ENCODE data around the gene ADD1. TPM values are rescaled to one million over a fixed set of nuclear protein-coding genes. Genes with fewer than 3 reads are reported as not detected.
A peak's percentile ranks its signal among the peaks of the same experiment; 100 is the strongest.

Gene ADD1
- total and polyA plus RNA-seq, 4 donors = 98.3 to 351 (median 284) TPM

GRCh38 chr4:2825740-2826139 lies 17.9 kb upstream of the ADD1 start:
- no peak overlapping the region for H3K4me3 ChIP-seq (ENCODE audit: low read length in 2 of 2)
- no peaks in the 10 kb centered on the region for H3K4me1 ChIP-seq (ENCODE audit: control insufficient read depth in 1 of 2, insufficient read depth in 2 of 2, low read length in 2 of 2)
- whole genome bisulfite sequencing, 2 donors = 14 to 25% methylated on average over 13 of the region's 13 CpGs
- H3K36me3 ChIP-seq (ENCODE audit: control insufficient read depth in 1 of 2, insufficient read depth in 2 of 2, low read length in 1 of 2) = no peaks in the 10 kb centered on the region
- H3K27me3 ChIP-seq (ENCODE audit: control insufficient read depth in 1 of 2, insufficient read depth in 2 of 2, low read length in 1 of 2) = no peaks in the 10 kb centered on the region
- no peak overlapping the region for H3K27ac ChIP-seq (ENCODE audit: low read depth in 1 of 2, low read length in 2 of 2)
- ATAC-seq (ENCODE audit: low FRiP score) = no peak
- peak; percentile 30 to 80 for DNase-seq
- no peaks in the 10 kb centered on the region for H3K9me3 ChIP-seq (ENCODE audit: control insufficient read depth, low read length)
- intact Hi-C loops (cut with DNase I) = no loop called here

- peak; percentile 35 to 73 for DNase-seq
- Histone ChIP-seq H3K9me3 (ENCODE audit: control insufficient read depth, low read length) (no peaks in the 10 kb centered on the region), H3K4me1 (ENCODE audit: control insufficient read depth in 1 of 2, insufficient read depth in 2 of 2, low read length in 2 of 2) (no peaks in the 10 kb centered on the region), H3K36me3 (ENCODE audit: control insufficient read depth in 1 of 2, insufficient read depth in 2 of 2, low read length in 1 of 2) (no peaks in the 10 kb centered on the region), H3K27ac (ENCODE audit: low read depth in 1 of 2, low read length in 2 of 2) (no peak overlapping the region), H3K4me3 (ENCODE audit: low read length in 2 of 2) (no peak overlapping the region), H3K27me3 (ENCODE audit: control insufficient read depth in 1 of 2, insufficient read depth in 2 of 2, low read length in 1 of 2) (no peaks in the 10 kb centered on the region)
- no peak for ATAC-seq (ENCODE audit: low FRiP score)
- intact Hi-C loops (cut with DNase I) = no loop called here
- WGBS, 2 donors = 92 to 96% methylated on average over 31 of the region's 31 CpGs
Measured at GRCh38 chr4:2827071-2827873, 16.4 kb upstream of the ADD1 start.

GRCh38 chr4:2827874-2828751 lies 15.5 kb upstream of the ADD1 start:
- Histone ChIP-seq H3K36me3 (ENCODE audit: control insufficient read depth in 1 of 2, insufficient read depth in 2 of 2, low read length in 1 of 2) (no peaks in the 10 kb centered on the region), H3K27ac (ENCODE audit: low read depth in 1 of 2, low read length in 2 of 2) (no peak overlapping the region), H3K4me3 (ENCODE audit: low read length in 2 of 2) (no peak overlapping the region), H3K9me3 (ENCODE audit: control insufficient read depth, low read length) (no peaks in the 10 kb centered on the region), H3K27me3 (ENCODE audit: control insufficient read depth in 1 of 2, insufficient read depth in 2 of 2, low read length in 1 of 2) (no peaks in the 10 kb centered on the region), H3K4me1 (ENCODE audit: control insufficient read depth in 1 of 2, insufficient read depth in 2 of 2, low read length in 2 of 2) (no peaks in the 10 kb centered on the region)
- intact Hi-C loops (cut with DNase I) = no loop called here
- ATAC-seq (ENCODE audit: low FRiP score) (no peak), DNase-seq (peak; percentile 36 to 73)
- WGBS, 2 donors = 83 to 91% methylated on average over 22 to 24 of the region's 24 CpGs

- ATAC-seq (ENCODE audit: low FRiP score) = no peak
- Histone ChIP-seq H3K9me3 (ENCODE audit: control insufficient read depth, low read length) (no peaks in the 10 kb centered on the region), H3K36me3 (ENCODE audit: control insufficient read depth in 1 of 2, insufficient read depth in 2 of 2, low read length in 1 of 2) (no peaks in the 10 kb centered on the region), H3K4me1 (ENCODE audit: control insufficient read depth in 1 of 2, insufficient read depth in 2 of 2, low read length in 2 of 2) (no peaks in the 10 kb centered on the region), H3K27me3 (ENCODE audit: control insufficient read depth in 1 of 2, insufficient read depth in 2 of 2, low read length in 1 of 2) (no peaks in the 10 kb centered on the region), H3K27ac (ENCODE audit: low read depth in 1 of 2, low read length in 2 of 2) (no peak overlapping the region), H3K4me3 (ENCODE audit: low read length in 2 of 2) (no peak overlapping the region)
- DNase-seq = peak; percentile 38 to 70
- intact Hi-C loops (cut with DNase I) = no loop called here
- 90 to 94% methylated on average over 16 to 17 of the region's 17 CpGs for WGBS, 2 donors
Measured at GRCh38 chr4:2828758-2829181, 14.9 kb upstream of the ADD1 start.

GRCh38 chr4:2829321-2829932 lies 14.2 kb upstream of the ADD1 start:
- Histone ChIP-seq H3K4me3 (ENCODE audit: low read length in 2 of 2) (no peak overlapping the region), H3K4me1 (ENCODE audit: control insufficient read depth in 1 of 2, insufficient read depth in 2 of 2, low read length in 2 of 2) (no peaks in the 10 kb centered on the region), H3K9me3 (ENCODE audit: control insufficient read depth, low read length) (no peaks in the 10 kb centered on the region), H3K27me3 (ENCODE audit: control insufficient read depth in 1 of 2, insufficient read depth in 2 of 2, low read length in 1 of 2) (no peaks in the 10 kb centered on the region), H3K27ac (ENCODE audit: low read depth in 1 of 2, low read length in 2 of 2) (no peak overlapping the region), H3K36me3 (ENCODE audit: control insufficient read depth in 1 of 2, insufficient read depth in 2 of 2, low read length in 1 of 2) (no peaks in the 10 kb centered on the region)
- peak; percentile 40 to 72 for DNase-seq
- 93 to 95% methylated on average over 15 to 18 of the region's 18 CpGs for WGBS, 2 donors
- intact Hi-C loops (cut with DNase I) = no loop called here
- ATAC-seq (ENCODE audit: low FRiP score) = no peak

- peak; percentile 26 to 69 for DNase-seq
- no peaks in the 10 kb centered on the region for H3K9me3 ChIP-seq (ENCODE audit: control insufficient read depth, low read length)
- no peaks in the 10 kb centered on the region for H3K36me3 ChIP-seq (ENCODE audit: control insufficient read depth in 1 of 2, insufficient read depth in 2 of 2, low read length in 1 of 2)
- no peaks in the 10 kb centered on the region for H3K27me3 ChIP-seq (ENCODE audit: control insufficient read depth in 1 of 2, insufficient read depth in 2 of 2, low read length in 1 of 2)
- H3K4me3 ChIP-seq (ENCODE audit: low read length in 2 of 2) = no peak overlapping the region
- intact Hi-C loops (cut with DNase I) = no loop called here
- H3K27ac ChIP-seq (ENCODE audit: low read depth in 1 of 2, low read length in 2 of 2) = no peak overlapping the region
- WGBS, 2 donors = 89 to 92% methylated on average over 16 to 19 of the region's 19 CpGs
- H3K4me1 ChIP-seq (ENCODE audit: control insufficient read depth in 1 of 2, insufficient read depth in 2 of 2, low read length in 2 of 2) = no peaks in the 10 kb centered on the region
- ATAC-seq (ENCODE audit: low FRiP score) = no peak
Measured at GRCh38 chr4:2829933-2830451, 13.7 kb upstream of the ADD1 start.

- 89 to 93% methylated on average over 37 of the region's 37 CpGs for WGBS, 2 donors
Measured at GRCh38 chr4:2830632-2831610, 12.7 kb upstream of the ADD1 start.

More at GRCh38 chr4:2830632-2831610, 12.7 kb upstream of the ADD1 start:
- intact Hi-C loops (cut with DNase I) = no loop called here
- Histone ChIP-seq H3K36me3 (ENCODE audit: control insufficient read depth in 1 of 2, insufficient read depth in 2 of 2, low read length in 1 of 2) (no peaks in the 10 kb centered on the region), H3K27ac (ENCODE audit: low read depth in 1 of 2, low read length in 2 of 2) (no peak overlapping the region), H3K4me3 (ENCODE audit: low read length in 2 of 2) (no peak overlapping the region), H3K4me1 (ENCODE audit: control insufficient read depth in 1 of 2, insufficient read depth in 2 of 2, low read length in 2 of 2) (no peaks in the 10 kb centered on the region), H3K9me3 (ENCODE audit: control insufficient read depth, low read length) (no peaks in the 10 kb centered on the region), H3K27me3 (ENCODE audit: control insufficient read depth in 1 of 2, insufficient read depth in 2 of 2, low read length in 1 of 2) (no peaks in the 10 kb centered on the region)
- ATAC-seq (ENCODE audit: low FRiP score) (no peak), DNase-seq (peak; percentile 38 to 70)

Measured in aorta (tissue), 5 donors.